Calu3 (cell line): ENCODE results near the gene CAMSAP3. TPM values are rescaled to one million over a fixed set of nuclear protein-coding genes. Genes with fewer than 3 reads are reported as not detected.

ENCODE experiments used
- BruUV-seq: library from RNA; stranded (reverse); fragments of 400-500 nt; replicated peaks from 2 replicates; lab custom pipeline; 2021; lab: Mats Ljungman, UMichigan
- CTCF ChIA-PET: fragments of 300-600 bp; sonication (Branson Sonifier 250); formaldehyde crosslinking; loops from one replicate; lab custom pipeline; 2022; ENCODE audit warnings: antibody characterized with exemption; lab: Charles Lee
- DNase-seq: peaks from one replicate; pipeline ENCODE4 v3.0.0; 2022
- H3K27ac Mint-ChIP-seq: one replicate; pipeline ENCODE4 v1.8.0; 2022; ENCODE audit warnings: mixed read lengths; ENCODE audit not compliant: unreplicated experiment
- H3K27me3 Mint-ChIP-seq: one replicate; pipeline ENCODE4 v1.8.0; 2022; ENCODE audit warnings: mixed read lengths; ENCODE audit not compliant: unreplicated experiment
- H3K36me3 Mint-ChIP-seq: one replicate; pipeline ENCODE4 v1.8.0; 2022; ENCODE audit warnings: mild to moderate bottlenecking, moderate library complexity, mixed read lengths; ENCODE audit not compliant: insufficient read depth, unreplicated experiment
- H3K4me1 Mint-ChIP-seq: one replicate; pipeline ENCODE4 v1.8.0; 2022; ENCODE audit warnings: mild to moderate bottlenecking, low read depth, mixed read lengths; ENCODE audit not compliant: unreplicated experiment
- H3K4me3 Mint-ChIP-seq: one replicate; pipeline ENCODE4 v1.8.0; 2022; ENCODE audit warnings: mild to moderate bottlenecking, low read depth, moderate library complexity, mixed read lengths; ENCODE audit not compliant: unreplicated experiment
- H3K9me3 Mint-ChIP-seq: one replicate; pipeline ENCODE4 v1.8.0; 2022; ENCODE audit warnings: low read depth, mixed read lengths; ENCODE audit not compliant: unreplicated experiment
- CTCF ChIP-seq: fragments of 200-600 bp; IDR thresholded peaks from one replicate; pipeline ENCODE4 v1.8.0; 2022; ENCODE audit warnings: antibody characterized with exemption; ENCODE audit not compliant: unreplicated experiment
- intact Hi-C: fragments of 100-400 bp; cut with micrococcal nuclease; formaldehyde crosslinking; loops from one replicate; pipeline ENCODE4 v1.10.0; 2022; ENCODE audit not compliant: unreplicated experiment
- total RNA-seq: library from RNA; stranded (reverse); gene quantifications from 2 replicates; pipeline ENCODE4 v1.2.3, GENCODE V29; 2022

CAMSAP3 gene
- total RNA-seq, 1 experiment from 2014 or later, result 26.0 TPM

- Mint-ChIP-seq H3K36me3 (no peaks in the 10 kb centered on the region), H3K4me3 (no peak overlapping the region), H3K9me3 (no peaks in the 10 kb centered on the region), H3K27ac (no peak overlapping the region), H3K27me3 (peaks cover 27% of the 10 kb centered on the region), H3K4me1 (no peaks in the 10 kb centered on the region)
- DNase-seq, result no peak
- intact Hi-C loops, result no loop called here
- CTCF ChIA-PET, result no interaction called here
- TF ChIP-seq CTCF, result no peak
- no TSS peak for BruUV-seq
Measured at GRCh38 chr19:7578127-7578526, 17.5 kb upstream of the CAMSAP3 start.

- CTCF ChIA-PET, result no interaction called here
- no peaks in the 10 kb centered on the region for H3K9me3 Mint-ChIP-seq
- no peaks in the 10 kb centered on the region for H3K4me1 Mint-ChIP-seq
- no peak overlapping the region for H3K27ac Mint-ChIP-seq
- no peaks in the 10 kb centered on the region for H3K36me3 Mint-ChIP-seq
- BruUV-seq, result no TSS peak
- no peak overlapping the region for H3K4me3 Mint-ChIP-seq
- no peak for TF ChIP-seq CTCF
- peaks cover 27% of the 10 kb centered on the region for H3K27me3 Mint-ChIP-seq
- intact Hi-C loops, result no loop called here
- no peak for DNase-seq
Measured at GRCh38 chr19:7579182-7579581, 16.5 kb upstream of the CAMSAP3 start.

GRCh38 chr19:7582446-7582845, 13.2 kb upstream of the CAMSAP3 start:
- H3K4me1 Mint-ChIP-seq, result no peaks in the 10 kb centered on the region

GRCh38 chr19:7589822-7590221, 5.8 kb upstream of the CAMSAP3 start:
- CTCF ChIA-PET, result no interaction called here
- Mint-ChIP-seq H3K4me3 (no peak overlapping the region), H3K27ac (no peak overlapping the region), H3K4me1 (peaks cover under 1% of the 10 kb centered on the region), H3K9me3 (no peaks in the 10 kb centered on the region), H3K27me3 (no peaks in the 10 kb centered on the region), H3K36me3 (no peaks in the 10 kb centered on the region)
- intact Hi-C loops, result no loop called here
- no peak for DNase-seq
- BruUV-seq, result no TSS peak
- TF ChIP-seq CTCF, result no peak

More at GRCh38 chr19:7582446-7582845, 13.2 kb upstream of the CAMSAP3 start:
- no peak for TF ChIP-seq CTCF
- H3K27ac Mint-ChIP-seq, result no peak overlapping the region
- peaks cover 15% of the 10 kb centered on the region for H3K27me3 Mint-ChIP-seq
- no peak for DNase-seq
- no TSS peak for BruUV-seq
- CTCF ChIA-PET, result no interaction called here
- H3K36me3 Mint-ChIP-seq, result no peaks in the 10 kb centered on the region
- intact Hi-C loops, result no loop called here
- H3K9me3 Mint-ChIP-seq, result no peaks in the 10 kb centered on the region
- H3K4me3 Mint-ChIP-seq, result no peak overlapping the region

- intact Hi-C loops, result no loop called here
- DNase-seq, result peak; percentile 65
- no TSS peak for BruUV-seq
- H3K36me3 Mint-ChIP-seq, result no peaks in the 10 kb centered on the region
- H3K27ac Mint-ChIP-seq, result no peak overlapping the region
- no peak for TF ChIP-seq CTCF
- CTCF ChIA-PET, result no interaction called here
- peaks cover 5% of the 10 kb centered on the region for H3K4me1 Mint-ChIP-seq
- no peaks in the 10 kb centered on the region for H3K9me3 Mint-ChIP-seq
- no peaks in the 10 kb centered on the region for H3K27me3 Mint-ChIP-seq
- H3K4me3 Mint-ChIP-seq, result no peak overlapping the region
Measured at GRCh38 chr19:7590256-7590655, 5.4 kb upstream of the CAMSAP3 start.
